Endothelial cell of hepatic sinusoid (primary cell): ENCODE data around the gene ZNF280C.

Source experiments
- in situ Hi-C: cut with HindIII; loops from 2 replicates; pipeline ENCODE4 v1.10.0; 2017; ENCODE audit warnings: low sequenced_read_pairs

ZNF280C gene

DNA sequence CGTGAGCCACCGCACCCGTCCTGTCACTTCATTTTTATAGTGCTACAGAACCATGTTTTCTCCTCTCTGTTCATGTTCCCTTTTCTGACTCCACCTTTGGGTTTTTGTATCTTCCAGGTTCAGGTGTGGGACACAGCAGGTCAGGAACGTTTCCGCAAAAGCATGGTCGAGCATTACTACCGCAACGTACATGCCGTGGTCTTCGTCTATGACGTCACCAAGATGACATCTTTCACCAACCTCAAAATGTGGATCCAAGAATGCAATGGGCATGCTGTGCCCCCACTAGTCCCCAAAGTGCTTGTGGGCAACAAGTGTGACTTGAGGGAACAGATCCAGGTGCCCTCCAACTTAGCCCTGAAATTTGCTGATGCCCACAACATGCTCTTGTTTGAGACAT lies 84.5 kb downstream of the ZNF280C start:
- in situ Hi-C loops = no loop called here

DNA sequence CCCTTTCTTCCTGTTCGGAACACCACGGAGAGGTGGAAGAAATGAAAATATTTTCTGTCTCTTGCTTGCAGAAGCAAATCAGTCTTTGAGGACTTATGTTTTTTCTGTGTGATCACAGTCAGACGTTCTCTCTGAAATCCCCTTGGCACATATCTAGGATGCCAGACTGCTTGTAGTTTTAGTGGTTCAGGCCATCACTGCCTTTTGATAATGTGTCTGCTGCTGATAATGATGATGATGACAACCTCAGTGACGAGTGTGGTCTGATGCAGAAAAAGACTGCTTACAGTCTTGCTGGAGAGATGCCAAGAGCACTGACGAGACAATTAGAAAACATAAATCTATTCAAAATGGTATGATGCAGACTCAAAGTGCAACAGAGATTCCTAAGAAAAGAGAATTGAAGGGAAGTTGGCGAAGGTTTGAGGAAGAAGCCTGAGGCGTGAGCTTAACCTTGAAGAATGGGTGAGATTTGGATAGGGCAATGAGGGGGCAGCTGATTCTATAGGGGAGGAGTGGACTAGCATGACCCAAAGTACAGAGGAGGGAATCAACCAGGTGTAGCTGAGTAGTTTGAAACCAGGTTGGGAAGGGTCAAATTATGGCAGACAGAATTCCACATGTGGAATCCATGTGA lies 89.0 kb downstream of the ZNF280C start:
- in situ Hi-C loops = no loop called here

DNA sequence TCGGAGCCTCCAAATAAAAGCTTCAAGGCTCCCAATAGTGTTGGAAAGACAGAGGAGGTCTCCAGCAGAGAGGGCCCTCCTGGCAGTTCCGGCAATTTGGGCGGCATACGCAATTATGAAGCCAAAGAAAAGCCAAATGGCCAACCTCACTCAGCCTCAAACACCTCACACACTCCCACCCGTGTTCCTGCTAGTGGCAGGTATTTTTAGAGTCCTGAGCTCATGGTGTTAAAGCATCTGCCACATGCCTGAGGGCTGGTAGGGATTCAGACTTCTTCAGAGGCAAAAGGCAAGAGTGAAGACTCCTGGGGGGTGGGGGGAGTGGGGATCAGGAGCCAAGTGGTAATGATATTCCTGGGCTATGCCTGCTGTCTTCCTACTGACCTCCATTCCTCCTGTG lies 89.5 kb downstream of the ZNF280C start:
- in situ Hi-C loops = no loop called here

DNA sequence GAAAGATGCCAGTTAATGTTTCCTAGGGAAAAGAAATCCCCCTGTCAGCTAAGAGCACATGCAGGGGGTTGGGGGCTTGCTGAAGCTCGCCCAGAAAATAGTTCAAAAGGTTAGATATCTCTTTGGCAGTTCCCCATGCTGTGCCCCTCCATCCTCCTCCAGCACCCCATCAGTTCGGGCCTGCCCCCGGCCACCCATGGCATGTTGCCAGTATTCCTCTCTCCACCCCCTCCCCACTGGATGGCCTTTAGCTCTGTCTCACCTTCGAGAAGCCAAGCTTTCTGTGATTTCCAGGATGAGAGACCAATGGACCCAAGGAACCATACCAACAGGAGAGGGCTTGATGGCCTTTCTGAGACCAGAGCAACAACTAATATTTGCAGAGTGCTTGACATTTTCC lies 91.8 kb downstream of the ZNF280C start:
- in situ Hi-C loops = no loop called here

DNA sequence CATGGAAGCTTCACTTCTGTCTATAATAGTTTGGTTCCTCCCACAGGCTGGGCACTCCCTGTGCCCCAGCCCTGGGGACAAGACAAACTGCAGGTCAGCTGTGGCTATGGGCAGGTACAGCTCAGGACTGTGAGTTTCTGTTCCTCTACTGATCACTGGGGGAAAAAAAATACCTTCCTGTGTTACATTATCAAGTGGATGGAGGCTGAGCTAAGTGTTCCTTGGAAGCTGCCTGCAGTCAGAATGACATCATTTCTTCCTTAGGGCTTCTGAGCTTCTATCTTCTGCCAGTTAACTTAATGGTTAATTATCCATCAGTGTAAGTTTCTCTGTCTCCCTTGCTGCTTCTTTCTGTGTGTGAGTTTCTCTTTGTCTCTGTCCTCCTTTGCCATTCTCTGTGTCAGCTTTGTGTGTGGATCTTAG lies 92.3 kb downstream of the ZNF280C start:
- in situ Hi-C loops = no loop called here

DNA sequence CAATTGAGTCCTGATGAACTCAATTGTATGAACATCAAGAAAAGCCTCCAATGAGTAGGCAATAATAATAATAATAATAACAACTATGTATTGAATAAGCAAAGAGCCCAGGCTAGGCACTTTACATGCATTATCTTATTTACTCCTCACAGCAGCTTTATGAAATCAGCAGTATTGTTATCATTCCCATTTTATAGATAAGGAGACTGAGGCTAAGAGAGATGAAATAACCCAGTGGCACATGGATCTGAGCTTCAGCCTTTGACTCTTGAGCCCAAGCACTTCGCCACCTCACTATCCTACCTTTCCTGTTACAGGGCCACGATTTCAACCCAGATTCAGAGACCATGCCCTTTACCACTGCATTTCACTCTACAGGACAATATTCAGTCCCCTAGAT lies 93.8 kb downstream of the ZNF280C start:
- in situ Hi-C loops = no loop called here

DNA sequence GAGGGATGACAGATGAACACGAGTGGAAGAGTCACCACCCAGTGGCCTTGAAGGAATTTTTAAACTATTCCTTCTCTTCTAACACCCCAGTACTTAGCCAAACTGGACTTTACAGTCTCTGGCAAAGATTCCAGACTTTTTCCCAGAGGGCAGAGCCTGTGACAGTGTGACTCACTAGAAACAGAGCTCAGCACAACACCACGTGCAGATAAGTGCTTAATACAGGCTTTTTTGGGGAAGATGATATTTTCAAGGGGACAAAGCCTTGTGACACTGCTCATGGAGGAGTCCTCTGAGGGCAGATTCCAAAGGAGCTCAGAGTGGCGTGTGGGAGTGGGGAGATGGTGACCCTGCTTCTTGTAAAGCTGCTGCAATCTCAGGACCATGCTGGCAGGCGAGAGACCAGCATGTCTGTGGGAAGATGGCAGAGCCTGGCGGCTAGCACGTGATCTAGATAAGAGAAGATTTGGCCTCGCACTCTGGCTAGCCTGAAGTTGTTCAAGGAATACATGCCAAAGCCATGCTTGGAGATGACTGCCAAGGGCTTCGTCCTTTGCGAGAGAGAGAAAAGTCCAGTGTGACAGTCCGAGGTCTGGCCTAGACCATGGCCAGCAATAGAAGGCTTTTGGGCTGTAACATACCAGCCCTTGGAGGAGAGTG lies 94.5 kb downstream of the ZNF280C start:
- in situ Hi-C loops = no loop called here

DNA sequence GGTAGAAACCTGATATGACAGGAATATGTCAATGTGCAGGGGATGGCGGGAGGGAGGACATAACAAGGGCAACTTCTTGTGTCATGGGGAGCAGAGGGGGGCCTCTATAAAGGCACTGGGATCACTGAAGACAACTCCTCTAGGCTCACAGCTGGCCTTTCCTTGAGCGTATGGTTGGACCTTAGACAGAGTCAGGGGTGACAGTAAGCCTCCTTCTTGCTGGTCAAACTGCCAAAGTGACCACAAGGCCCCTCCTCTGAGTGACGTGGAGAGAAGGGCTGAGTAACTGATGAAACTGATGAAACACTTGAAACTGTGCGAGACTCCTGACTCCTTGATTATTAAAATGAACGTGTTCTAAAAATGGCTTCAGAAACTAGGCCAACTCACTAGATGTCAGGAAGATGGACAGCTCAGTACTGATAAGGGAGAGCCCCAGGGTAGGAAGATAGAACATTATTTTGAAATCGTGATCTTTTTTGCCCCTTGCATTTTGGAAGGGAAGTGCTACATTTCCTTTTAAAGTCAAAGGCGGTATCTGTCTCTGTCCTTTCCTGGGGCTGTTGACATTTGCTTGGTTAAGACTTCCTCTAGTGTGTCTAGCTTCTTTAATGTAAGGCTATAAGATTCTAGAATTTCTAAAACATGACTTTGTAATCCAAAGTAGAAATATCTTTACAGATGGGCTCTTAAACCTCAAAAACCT lies 95.4 kb downstream of the ZNF280C start:
- in situ Hi-C loops = no loop called here

DNA sequence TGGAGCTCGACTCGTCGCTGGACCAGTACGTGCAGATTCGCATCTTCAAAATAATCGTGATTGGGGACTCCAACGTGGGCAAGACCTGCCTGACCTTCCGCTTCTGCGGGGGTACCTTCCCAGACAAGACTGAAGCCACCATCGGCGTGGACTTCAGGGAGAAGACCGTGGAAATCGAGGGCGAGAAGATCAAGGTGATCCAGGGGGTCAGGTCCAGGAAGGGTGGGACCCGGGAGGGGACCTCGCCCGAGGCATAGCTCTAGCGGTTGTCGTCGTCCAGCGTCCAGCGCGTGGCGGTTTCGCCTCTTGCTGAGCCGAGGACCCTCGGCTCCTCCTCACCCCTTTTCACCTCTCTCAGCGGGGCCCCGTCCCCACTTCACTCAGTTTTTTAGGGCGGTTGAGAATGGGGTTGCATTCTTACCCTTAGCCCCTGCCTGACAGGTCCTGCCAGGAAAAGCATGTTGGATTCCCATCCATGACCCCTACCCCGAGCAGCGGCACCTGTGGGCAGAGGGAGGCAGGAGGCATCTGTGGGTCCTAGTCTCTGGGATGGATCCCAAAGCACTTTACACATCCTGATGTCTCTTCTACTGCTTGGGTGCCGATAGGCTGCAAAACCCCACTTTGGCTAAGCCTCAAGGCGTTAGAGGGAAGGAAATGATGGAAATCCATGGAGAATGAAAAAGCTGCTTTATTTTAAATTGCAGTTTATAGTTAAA lies 96.4 kb downstream of the ZNF280C start:
- in situ Hi-C loops = no loop called here

DNA sequence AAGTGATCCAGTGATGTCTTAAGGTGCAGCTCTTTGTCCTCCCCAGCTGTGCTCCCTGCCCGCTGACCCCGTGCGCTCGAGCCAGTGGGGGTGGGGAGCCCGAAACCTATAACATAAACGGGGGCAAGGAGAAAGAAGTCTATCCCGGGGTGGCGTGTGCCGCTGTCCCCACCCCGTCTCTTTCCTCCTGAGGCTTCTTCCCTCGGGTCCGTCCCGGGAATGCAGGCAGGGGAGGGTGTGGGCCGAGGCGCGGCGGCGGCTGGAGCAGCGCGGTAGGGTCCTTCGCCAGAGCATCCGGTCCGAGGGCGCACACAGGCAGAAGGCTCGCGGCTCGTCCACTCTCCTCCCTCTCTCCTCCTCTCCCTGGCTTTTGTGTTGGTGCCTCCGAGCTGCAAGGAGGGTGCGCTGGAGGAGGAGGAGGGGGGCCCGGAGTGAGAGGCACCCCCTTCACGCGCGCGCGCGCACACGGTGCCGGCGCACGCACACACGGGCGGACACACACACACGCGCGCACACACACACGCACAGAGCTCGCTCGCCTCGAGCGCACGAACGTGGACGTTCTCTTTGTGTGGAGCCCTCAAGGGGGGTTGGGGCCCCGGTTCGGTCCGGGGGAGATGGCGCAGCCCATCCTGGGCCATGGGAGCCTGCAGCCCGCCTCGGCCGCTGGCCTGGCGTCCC lies 97.1 kb downstream of the ZNF280C start, which contains the start of gene RAB33A:
RAB33A (plus strand) TSS at position 517 of the 681 bp plus-strand sequence; CDS start at position 618, 101 bp downstream.
- in situ Hi-C loops = no loop called here

DNA sequence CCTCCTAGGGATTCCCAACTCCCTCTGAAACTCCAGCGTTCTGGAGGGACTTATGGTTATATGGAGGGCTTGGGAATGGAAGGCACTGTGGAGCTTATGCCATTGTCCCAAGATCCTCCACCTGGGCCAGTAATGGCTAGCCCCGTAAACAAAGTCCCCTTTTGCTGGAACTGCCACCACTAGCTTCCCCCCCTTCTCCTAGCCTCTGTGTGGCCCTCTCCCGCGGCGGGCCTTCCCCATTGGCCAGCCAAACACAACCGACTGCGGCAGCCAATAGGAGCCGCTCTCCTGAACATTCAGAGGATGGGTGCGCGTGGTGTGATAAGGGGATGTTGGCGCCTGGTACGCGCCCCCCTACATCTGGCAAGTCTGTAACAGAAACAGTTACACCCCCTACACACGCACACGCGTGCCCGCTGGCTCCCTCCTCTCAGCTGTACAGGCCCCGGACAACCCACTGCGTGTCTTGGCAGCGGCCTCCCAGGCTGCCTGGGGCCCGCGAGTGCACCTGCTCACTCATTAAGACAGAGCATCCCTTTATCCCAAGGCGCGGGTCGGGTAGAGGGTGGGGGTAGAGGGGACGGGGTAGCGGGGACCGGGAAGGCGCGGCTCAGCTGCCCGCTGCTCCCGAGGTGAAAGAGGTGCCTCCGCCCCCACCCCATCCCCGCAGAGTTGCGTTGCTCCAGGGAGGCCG lies 97.8 kb downstream of the ZNF280C start:
- in situ Hi-C loops = no loop called here

DNA sequence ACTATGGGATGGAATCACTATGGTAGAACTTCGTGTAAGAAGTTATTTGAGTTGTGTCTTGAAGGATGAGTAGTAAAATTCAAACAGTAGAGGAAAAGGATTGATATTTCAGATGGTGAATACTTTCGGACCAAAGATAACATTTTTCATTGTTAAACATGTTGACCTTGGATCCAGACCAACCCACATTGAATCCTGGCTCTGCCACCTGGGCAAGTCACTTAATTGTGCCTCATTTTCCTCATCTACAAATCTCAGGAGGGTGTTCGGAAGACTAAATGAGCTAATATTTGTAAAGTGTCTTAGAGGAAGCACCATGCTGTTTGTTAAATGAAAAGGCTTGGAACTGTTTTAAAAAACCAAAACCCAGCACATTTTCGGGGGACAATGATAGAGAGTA lies 101.7 kb downstream of the ZNF280C start:
- in situ Hi-C loops = no loop called here

DNA sequence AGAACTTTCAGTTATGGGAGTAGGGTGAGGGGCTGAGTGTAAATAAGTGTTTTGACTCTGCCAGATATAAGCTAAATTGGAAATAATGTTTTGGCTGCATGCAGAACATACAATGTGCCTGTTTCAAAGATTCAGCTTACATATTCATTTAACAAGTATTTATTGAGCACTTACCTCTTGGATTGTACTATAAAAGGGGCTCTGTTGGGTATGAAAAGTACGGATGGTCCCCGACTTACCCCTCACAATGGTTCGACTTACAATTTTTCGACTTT lies 102.3 kb downstream of the ZNF280C start:
- in situ Hi-C loops = no loop called here

DNA sequence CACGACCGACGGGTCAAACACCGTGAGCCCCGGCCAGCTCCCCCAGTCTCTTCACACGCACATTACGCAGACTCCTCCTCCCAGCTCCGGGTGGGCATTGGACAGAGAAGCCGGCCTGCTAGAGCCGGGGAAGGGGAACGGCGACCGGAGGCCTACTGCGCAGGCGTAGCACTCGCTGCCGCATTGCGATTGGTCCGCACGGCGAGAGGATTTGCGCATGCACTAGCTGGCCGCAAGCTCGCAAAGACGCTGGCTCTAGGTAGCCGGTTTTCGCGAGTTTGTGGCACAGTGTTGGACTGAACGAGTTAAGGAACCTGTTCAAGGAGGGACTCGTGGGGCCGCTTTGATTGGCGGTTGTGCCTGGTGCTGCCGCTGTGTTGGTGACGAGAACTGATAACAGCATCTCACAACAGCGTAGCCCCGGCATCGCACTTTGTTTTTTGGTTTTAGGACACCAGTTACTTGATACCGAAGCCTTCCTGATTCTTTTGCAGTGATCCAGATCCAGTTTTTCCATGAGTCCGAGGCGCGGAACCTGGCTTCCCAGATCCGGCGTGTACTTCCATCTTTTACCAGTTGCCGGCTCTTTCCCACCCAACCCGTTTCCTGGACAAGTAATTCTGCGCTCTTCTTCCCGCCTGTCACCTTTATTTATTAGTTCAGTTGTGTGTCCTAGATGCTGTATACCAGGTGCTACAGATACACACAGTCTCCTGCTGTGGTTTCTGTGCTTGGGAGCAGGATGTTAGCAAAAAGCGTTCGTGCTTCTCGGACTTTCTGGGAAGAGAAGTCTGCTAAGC lies 102.8 kb downstream of the ZNF280C start, which contains the start of gene AIFM1:
AIFM1 (minus strand) TSS at position 139 of the 800 bp plus-strand sequence. CDS start 185 bp downstream, outside the sequence.
- in situ Hi-C loops = no loop called here

DNA sequence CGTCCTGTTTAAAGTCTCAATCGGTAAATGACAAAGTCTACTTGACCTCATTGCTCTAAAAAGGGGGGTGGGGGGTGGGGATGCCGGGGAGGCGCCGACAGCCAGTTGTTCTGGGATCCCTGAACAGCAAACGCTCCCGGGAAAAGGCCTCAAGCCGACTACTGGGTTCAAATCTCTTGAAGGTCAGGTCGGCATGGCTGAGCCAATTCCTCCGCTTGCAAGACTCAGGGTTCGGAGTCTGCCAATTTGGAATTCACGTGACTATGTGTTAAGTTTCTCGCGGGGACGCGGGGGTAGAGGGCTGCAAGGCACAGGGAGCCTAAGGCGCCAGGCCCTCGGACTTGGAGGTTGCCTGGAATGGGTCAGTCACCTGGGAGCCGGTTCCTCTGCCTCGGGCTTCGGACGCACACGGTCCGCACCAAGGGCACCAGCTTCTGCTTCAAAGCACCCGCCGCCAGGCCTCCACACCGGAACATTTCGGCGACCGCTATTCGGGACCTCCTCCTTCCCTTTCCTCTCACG lies 103.5 kb downstream of the ZNF280C start:
- in situ Hi-C loops = no loop called here

DNA sequence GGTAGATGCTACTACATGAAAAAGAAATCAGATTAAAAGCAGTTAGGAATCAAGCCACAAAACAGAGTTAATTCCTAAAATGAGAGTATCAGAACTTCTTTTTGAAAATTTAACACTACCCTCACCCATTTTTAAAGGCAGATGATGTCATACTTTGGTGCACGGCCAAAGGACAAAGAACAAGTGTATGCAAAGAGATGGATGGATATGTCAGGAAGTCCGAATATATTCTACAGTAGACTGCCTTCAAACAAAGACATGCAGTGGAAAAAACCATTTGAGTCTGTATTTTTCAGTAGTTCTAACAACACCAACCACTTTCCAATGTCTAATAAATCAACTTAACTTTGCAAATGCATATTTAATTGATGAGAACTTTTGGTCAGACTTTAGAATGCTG lies 105.3 kb downstream of the ZNF280C start:
- in situ Hi-C loops = no loop called here

DNA sequence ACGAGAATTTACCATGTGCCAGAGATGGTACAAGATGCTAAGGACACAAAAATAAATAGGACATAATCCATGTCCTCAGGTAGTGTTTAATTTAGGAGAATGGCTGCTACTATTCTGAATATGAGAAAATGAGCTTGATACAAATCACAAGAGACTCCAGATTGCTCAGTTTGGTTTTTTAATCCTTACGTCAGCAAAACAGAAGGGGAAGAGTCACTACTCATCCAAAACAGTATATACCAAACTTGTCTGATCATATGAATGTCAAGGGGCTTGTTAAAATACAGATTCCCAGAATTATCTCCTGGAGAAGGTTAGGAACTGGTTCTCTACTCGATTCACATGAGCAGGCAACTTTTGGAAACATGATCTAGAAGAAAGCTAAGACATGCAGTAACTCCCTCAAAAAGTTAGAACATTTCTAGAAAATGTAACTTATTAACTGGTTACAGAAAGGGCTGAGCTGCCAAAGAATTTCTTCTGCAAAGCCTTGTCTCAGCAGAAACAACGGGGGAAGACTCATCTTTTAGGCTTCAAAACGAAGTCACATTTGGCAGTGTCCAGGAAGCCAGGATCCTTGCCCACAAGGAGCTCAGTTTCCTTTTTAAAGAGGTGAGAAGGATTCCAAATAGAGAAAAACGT lies 106.5 kb downstream of the ZNF280C start:
- in situ Hi-C loops = no loop called here

DNA sequence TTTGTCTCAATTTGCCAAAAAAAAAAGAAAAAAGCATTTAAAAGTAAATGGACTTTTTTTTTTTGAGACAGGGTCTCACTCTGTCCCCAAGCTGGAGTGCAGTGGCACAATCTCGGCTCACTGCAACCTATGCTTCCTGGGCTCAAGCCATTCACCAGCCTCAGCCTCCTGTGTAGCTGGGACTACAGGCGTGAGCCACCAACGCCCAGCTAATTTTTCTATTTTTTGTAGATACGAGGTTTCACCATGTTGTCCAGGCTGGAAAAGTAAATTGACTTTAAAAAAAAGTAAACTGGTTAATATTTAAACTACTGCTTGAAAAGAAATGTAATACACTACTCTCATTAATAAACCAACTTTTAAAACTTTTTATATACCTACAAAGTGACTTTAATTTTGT lies 108.9 kb downstream of the ZNF280C start:
- in situ Hi-C loops = loop anchor here (10.0 kb wide), 1 partner anchor 55 kb away; no protein-coding TSS in a partner anchor

DNA sequence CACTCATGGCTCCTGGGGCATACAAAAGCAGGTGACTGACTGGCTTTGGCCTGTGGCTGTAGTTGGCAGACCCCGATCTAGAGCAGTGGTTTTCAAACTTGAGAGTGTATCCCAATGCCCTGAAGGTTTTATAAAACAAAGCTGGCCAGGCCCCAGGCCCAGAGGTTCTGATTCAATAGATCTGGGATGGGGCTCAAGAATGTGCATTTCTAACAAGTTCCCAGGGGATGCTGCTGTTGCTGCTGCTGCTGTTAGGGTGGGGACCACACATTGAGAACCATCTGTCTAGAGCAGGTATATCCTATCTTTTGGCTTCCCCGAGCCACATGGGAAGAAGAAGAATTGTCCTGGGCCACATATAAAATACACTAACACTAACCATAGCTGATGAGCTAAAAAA lies 110.4 kb downstream of the ZNF280C start:
- in situ Hi-C loops = loop anchor here (10.0 kb wide), 1 partner anchor 56 kb away; no protein-coding TSS in a partner anchor
